HG02588 (cell line): ENCODE data around the gene INAVA.

ENCODE experiments used
- ATAC-seq: cut with Tn5 transposase; IDR thresholded peaks from one replicate; pipeline ENCODE4 v1.9.1; 2021; ENCODE audit warnings: mild to moderate bottlenecking, moderate library complexity; ENCODE audit not compliant: unreplicated experiment

Gene INAVA

GRCh38 chr1:200894712-200895442 is at the start of gene INAVA:
TSS of gene INAVA (plus strand) at chr1:200894900. CDS start at chr1:200898401, 3,501 bp downstream.
- ATAC-seq = no peak

- ATAC-seq = no peak
Measured at GRCh38 chr1:200845360-200845759, 49.3 kb upstream of the INAVA start.

- ATAC-seq = no peak
Measured at GRCh38 chr1:200846398-200846797, 48.3 kb upstream of the INAVA start.

GRCh38 chr1:200849430-200849829 is 45.3 kb upstream of the INAVA start:
- ATAC-seq = no peak

GRCh38 chr1:200850554-200850953 is 44.1 kb upstream of the INAVA start:
- ATAC-seq = no peak

GRCh38 chr1:200856716-200857357 is 37.9 kb upstream of the INAVA start:
- ATAC-seq = no peak

GRCh38 chr1:200857804-200858203 is 36.9 kb upstream of the INAVA start:
- ATAC-seq = no peak

- no peak for ATAC-seq
Measured at GRCh38 chr1:200861937-200862647, 32.6 kb upstream of the INAVA start.

- ATAC-seq = no peak
Measured at GRCh38 chr1:200862713-200863415, 31.8 kb upstream of the INAVA start.

- no peak for ATAC-seq
Measured at GRCh38 chr1:200866116-200866515, 28.6 kb upstream of the INAVA start.

- ATAC-seq = peak; percentile 82
Measured at GRCh38 chr1:200866521-200866920, 28.2 kb upstream of the INAVA start.

GRCh38 chr1:200867018-200867811 is 27.5 kb upstream of the INAVA start:
- peak; percentile 1 for ATAC-seq

GRCh38 chr1:200869376-200869752 is 25.3 kb upstream of the INAVA start:
- no peak for ATAC-seq

GRCh38 chr1:200869753-200870391 is 24.8 kb upstream of the INAVA start:
- peak; percentile 50 for ATAC-seq

- ATAC-seq = no peak
Measured at GRCh38 chr1:200872446-200873115, 22.1 kb upstream of the INAVA start, which contains the start of gene GPR25. TSS of gene GPR25 (plus strand) at chr1:200872981. CDS start at chr1:200873038, 57 bp downstream.

GRCh38 chr1:200873116-200873670 is 21.5 kb upstream of the INAVA start:
- ATAC-seq = no peak

GRCh38 chr1:200873671-200874397 is 20.9 kb upstream of the INAVA start:
- no peak for ATAC-seq

GRCh38 chr1:200874694-200875093 is 20.0 kb upstream of the INAVA start:
- no peak for ATAC-seq
